Measurements from ENCODE around the gene DSCAML1.

DSCAML1 gene

DNA sequence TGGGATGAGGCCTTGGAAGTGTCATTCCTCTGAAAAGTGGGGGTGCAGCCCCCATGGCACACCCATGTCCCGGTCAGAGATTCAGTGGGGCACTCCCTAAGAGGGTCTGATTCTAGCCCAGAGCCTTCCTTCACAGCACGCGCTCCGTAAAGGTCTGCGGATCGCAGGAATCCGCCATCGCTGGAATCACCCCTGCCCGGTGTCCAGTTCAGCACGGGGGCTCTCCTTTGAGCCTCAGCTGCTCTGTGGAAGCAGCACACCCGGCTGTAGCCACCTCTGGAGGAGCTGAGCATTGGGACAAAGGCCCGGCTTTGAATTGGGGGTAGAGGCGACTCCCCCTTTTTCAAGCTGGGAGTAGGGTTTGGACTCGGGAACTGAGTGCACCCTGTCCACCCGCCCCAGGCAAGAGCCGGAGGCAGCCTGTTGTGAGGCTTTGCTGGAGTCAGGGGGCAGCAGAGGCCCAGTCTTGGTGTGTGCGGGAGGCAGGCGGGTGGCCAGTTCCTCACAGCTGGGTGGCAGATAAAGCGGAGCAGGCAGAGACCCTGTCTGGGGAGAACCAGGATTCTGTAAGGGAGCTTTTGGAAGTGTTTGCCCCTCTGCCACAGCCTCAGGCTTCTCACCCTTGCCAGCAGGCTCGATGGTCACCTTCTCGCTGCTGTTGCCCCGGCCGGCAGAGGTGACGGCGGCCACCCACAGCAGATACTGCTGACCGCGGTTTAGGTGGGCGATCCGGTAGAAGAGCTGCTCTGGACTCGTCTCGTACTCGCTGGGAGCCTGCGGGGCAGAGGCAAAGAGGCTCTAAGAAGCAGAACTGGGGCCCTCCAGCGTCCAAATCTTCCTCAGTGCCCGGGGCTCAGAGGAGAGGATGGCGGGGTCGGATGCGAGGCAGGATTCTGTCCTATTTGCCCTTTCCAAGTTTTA, 353.5 kb downstream of the DSCAML1 start:
- Mint-ChIP-seq H3K4me3 (no peak overlapping the region), H3K36me3 (no peaks in the 10 kb centered on the region), H3K9me3 (peaks cover 3% of the 10 kb centered on the region), H3K27ac (no peak overlapping the region), H3K4me1 (no peaks in the 10 kb centered on the region), H3K27me3 (peaks cover 24% of the 10 kb centered on the region)
- ATAC-seq (ENCODE audit: low read depth) (no peak), DNase-seq (ENCODE audit: low spot score in 2 of 2) (no peak)

DNA sequence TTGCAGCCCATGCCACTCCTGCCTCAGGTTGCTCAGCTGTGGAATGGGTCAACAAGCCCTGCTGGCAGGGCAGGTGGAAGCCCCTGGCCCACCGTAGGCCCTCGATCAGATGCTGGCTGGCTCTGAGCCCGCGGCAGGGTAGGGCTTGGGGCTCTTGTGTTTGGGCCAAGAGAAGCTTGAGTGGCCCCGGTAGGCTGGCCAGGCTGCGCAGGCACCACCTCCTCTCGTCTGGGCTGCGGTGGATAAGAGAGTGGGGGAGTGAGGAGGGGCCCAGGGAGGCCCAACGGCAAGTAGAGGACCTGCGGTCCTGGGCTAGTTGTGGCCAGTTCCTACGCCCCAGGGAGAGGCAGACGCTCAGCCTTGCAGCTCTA, 354.2 kb downstream of the DSCAML1 start:
- Mint-ChIP-seq H3K27ac (no peak overlapping the region), H3K36me3 (no peaks in the 10 kb centered on the region), H3K4me3 (no peak overlapping the region), H3K27me3 (peaks cover 24% of the 10 kb centered on the region), H3K4me1 (no peaks in the 10 kb centered on the region), H3K9me3 (peaks cover 3% of the 10 kb centered on the region)
- no peak for DNase-seq (ENCODE audit: low spot score in 2 of 2)
- ATAC-seq (ENCODE audit: low read depth) = no peak

DNA sequence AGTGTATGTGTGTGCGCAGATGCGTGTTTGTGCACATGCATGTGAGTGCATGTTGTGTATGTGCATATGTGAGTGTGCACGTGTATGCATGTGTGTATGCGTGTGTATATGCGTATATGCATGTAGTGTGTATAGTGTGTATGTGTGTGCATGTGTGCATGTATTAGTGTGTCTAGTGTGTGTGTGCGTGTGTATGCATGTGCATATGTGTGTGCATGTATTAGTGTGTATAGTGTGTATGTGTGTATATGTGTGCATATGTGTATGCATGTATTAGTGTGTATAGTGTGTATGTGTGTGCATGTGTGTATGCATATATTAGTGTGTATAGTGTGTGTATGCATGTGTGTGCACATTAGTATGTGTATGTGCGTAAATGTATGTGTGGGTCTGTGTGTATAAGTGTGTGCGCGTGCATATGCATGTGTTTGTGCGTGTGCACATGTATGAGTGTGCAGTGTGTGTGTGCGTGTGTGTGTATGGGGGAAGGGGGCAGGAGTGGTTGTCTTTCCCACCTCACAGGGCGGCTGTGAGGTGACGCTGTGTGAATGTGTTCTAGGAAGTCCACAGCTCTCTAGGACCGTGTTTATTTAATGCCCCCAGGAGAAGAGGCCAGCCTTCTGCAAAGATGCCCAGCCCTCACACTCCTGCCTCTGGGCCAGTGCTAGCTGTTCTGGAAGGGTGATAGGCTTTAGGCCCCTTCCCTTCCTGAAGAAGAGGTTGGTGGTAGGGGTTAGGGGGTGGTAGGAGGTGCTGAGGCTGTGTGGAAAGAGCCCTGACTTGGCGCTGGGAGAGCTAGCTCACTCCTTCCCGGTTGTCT, 354.8 kb downstream of the DSCAML1 start:
- peaks cover 3% of the 10 kb centered on the region for H3K9me3 Mint-ChIP-seq
- peaks cover 23% of the 10 kb centered on the region for H3K27me3 Mint-ChIP-seq
- H3K4me3 Mint-ChIP-seq = no peak overlapping the region
- H3K36me3 Mint-ChIP-seq = no peaks in the 10 kb centered on the region
- ATAC-seq (ENCODE audit: low read depth) = no peak
- no peaks in the 10 kb centered on the region for H3K4me1 Mint-ChIP-seq
- H3K27ac Mint-ChIP-seq = no peak overlapping the region
- no peak for DNase-seq (ENCODE audit: low spot score in 2 of 2)

DNA sequence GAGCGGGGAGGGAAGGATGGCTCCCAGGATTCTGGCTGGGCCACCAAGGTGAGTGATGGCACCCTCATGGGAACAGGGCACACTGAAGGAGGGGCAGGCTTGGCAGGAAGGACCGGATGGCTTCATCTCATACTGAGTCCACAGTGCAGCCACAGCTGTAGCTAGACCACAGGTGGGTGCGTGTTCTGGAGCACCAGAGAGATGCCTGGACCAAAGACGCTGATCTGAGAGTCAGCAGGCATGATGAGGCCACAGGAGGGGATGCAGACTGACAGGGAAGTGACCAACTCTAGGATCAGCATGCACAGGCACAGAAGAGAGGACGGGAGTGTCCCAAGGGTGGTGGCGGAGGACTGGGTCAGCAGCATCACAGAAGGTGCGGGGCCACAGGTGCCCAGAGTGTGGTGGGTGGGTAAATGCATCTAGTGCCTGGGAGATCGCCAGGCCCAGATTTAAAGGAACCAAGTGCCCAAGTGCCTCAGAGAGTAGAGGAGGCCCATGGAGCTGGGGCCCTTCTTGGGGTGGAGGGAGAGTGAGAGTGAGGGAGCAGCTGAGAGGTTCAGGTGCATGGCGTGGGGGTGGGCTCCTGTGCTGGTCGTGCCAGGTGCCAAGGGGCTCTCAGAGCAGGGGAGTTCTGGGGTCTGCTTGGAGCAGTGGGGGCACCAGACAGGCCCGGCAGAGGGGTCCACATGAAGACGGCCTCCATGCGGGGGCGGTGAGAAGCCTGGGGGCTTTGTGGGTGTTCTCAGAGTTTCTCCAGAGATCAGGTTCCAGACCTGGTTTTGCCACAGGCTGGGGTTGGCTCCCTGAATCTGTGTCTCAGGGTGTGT, 355.7 kb downstream of the DSCAML1 start:
- Mint-ChIP-seq H3K4me3 (no peak overlapping the region), H3K27me3 (peaks cover 28% of the 10 kb centered on the region)
- ATAC-seq (ENCODE audit: low read depth) = no peak

DNA sequence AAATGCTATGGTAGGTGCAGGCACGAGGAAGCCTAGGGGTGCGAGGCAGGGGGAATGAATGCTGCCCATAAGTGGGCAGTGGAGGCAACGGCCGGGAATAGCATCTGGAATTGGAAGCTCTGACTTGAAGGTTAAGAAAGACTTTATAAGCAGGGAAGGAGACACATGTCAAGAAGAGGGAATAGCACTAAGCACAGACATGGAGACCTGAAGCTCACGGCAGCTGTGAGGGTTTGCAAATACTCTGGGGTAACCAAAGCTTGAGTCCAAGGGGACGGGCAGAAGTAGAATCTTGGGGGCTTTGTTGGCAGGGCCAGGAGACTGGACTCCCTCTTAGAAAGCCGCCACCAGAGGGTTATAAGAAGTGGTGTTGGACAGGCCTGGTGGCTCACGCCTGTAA, 356.8 kb downstream of the DSCAML1 start:
- Mint-ChIP-seq H3K4me3 (no peak overlapping the region), H3K27ac (no peak overlapping the region), H3K9me3 (no peaks in the 10 kb centered on the region), H3K36me3 (no peaks in the 10 kb centered on the region), H3K4me1 (no peaks in the 10 kb centered on the region), H3K27me3 (peaks cover 30% of the 10 kb centered on the region)
- ATAC-seq (ENCODE audit: low read depth) (no peak), DNase-seq (ENCODE audit: low spot score in 2 of 2) (no peak)

More for the DNA sequence above, 355.7 kb downstream of the DSCAML1 start:
- Mint-ChIP-seq H3K9me3 (peaks cover 2% of the 10 kb centered on the region), H3K27ac (no peak overlapping the region), H3K4me1 (no peaks in the 10 kb centered on the region), H3K36me3 (no peaks in the 10 kb centered on the region)
- no peak for DNase-seq (ENCODE audit: low spot score in 2 of 2)

DNA sequence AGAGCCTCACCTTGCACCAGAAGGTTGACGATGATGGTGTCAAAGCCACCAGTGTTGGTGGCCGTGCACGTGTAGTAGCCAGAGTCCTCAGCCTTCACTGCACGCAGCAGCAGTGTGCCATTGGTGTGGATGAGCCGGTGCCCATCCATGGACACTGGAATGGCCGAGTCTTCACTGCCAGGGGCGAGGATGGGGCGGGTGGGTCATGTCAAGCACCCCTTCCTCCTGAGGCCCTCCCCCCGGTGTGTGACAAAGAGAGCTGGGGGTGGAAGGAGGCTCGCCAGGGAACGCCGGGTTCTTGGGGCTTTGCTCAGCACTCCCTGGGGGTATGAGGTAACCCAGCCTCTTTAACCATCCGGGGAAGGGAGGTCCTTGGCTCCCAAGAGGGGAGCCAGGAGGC, 357.8 kb downstream of the DSCAML1 start:
- Mint-ChIP-seq H3K27me3 (peaks cover 30% of the 10 kb centered on the region), H3K9me3 (no peaks in the 10 kb centered on the region)

DNA sequence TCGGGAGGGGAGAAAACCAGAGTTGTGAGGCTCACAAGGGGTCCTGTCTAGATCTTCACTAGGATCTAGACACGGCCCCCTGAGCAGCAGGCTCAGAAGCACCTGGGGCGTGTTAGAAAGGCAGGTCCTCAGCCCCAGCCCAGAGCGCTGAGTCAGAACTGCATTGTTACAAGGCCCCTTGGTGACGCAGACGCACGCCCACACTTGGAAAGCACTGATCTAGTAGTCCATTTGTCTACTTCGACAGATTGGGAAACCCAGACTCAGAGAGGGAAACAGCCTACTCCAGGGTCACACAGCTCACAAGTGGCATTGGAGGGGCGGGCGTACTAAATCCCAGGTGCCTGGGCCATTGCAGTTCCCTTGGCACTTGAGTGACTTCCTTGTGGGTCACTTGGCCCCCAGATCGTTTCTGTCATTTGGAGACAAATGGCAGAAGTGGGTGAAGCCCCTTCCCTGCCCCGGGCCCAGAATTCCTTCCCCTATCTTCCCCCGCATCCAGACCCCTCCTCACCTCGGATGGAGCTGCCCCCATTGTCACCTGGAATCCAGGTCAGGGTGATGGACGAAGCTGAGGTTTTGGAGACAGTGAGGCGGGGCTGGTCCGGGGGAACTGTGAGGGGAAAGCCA, 358.5 kb downstream of the DSCAML1 start:
- H3K4me3 Mint-ChIP-seq = no peak overlapping the region
- H3K27me3 Mint-ChIP-seq = peaks cover 30% of the 10 kb centered on the region
- DNase-seq (ENCODE audit: low spot score in 2 of 2) (no peak), ATAC-seq (ENCODE audit: low read depth) (no peak)
- no peaks in the 10 kb centered on the region for H3K9me3 Mint-ChIP-seq
- H3K36me3 Mint-ChIP-seq = no peaks in the 10 kb centered on the region
- H3K27ac Mint-ChIP-seq = no peak overlapping the region
- H3K4me1 Mint-ChIP-seq = no peaks in the 10 kb centered on the region

More for the DNA sequence above, 357.8 kb downstream of the DSCAML1 start:
- no peak overlapping the region for H3K4me3 Mint-ChIP-seq
- H3K27ac Mint-ChIP-seq = no peak overlapping the region
- H3K4me1 Mint-ChIP-seq = no peaks in the 10 kb centered on the region
- no peak for ATAC-seq (ENCODE audit: low read depth)
- H3K36me3 Mint-ChIP-seq = no peaks in the 10 kb centered on the region
- DNase-seq (ENCODE audit: low spot score in 2 of 2) = no peak

DNA sequence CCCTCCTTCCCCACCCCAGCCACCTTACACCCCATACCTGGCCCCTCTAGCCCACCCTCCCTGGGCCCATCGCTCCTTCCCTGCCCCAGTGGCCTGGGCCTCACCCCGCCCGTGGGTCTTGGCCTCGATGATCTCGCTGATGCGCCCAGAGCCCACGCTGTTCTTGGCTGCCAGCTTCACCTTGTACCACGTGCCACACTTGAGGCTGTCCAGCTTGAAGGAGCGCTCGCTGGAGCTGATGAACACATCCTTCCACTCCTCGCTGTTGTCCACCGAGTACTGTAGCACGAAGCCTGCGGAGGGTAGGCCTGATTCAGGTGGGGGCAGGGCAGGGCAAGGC, 359.3 kb downstream of the DSCAML1 start:
- Mint-ChIP-seq H3K9me3 (no peaks in the 10 kb centered on the region), H3K4me3 (no peak overlapping the region), H3K27me3 (peaks cover 28% of the 10 kb centered on the region), H3K4me1 (no peaks in the 10 kb centered on the region), H3K36me3 (no peaks in the 10 kb centered on the region), H3K27ac (no peak overlapping the region)
- ATAC-seq (ENCODE audit: low read depth) = no peak
- DNase-seq (ENCODE audit: low spot score in 2 of 2) = no peak

DNA sequence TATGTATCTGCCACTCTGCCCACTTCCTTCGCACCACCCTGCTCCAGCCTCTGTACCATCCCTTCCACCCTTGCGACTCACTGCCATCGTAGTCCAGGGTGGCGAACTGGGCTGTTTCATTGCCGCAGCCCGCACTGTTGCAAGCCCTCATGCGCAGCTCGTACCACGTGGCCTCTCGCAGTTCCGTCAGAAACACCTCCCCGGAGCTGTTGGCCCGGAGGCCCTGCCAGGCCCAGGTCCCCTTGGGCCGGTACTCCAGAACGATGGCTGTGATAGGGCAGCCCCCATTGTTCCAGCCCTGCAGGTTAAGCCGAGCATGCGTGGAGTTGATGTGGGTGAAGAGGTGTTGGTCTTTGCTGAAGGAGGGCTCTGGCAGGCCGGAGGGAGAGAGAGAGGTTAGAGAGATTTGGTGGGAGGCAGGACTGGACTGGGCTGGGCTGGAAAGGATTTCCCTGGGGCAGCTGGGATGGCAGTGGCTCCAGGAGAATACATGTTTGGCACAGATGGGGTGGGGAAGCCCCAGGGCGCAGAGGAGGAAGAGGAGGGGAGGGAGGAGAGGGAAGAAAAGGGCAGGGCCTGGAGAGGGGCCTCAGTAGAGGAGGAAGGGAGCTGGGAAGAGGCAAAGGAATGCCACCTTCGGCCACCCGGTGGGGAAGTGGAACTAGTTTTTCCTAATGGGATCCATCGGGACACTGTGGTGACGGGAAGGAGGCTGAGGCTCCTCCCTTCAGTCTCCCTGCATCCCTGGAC, 359.8 kb downstream of the DSCAML1 start:
- Mint-ChIP-seq H3K36me3 (no peaks in the 10 kb centered on the region), H3K9me3 (no peaks in the 10 kb centered on the region), H3K4me3 (no peak overlapping the region), H3K27me3 (peaks cover 26% of the 10 kb centered on the region), H3K27ac (no peak overlapping the region), H3K4me1 (no peaks in the 10 kb centered on the region)
- ATAC-seq (ENCODE audit: low read depth) = no peak
- DNase-seq (ENCODE audit: low spot score in 2 of 2) = no peak

DNA sequence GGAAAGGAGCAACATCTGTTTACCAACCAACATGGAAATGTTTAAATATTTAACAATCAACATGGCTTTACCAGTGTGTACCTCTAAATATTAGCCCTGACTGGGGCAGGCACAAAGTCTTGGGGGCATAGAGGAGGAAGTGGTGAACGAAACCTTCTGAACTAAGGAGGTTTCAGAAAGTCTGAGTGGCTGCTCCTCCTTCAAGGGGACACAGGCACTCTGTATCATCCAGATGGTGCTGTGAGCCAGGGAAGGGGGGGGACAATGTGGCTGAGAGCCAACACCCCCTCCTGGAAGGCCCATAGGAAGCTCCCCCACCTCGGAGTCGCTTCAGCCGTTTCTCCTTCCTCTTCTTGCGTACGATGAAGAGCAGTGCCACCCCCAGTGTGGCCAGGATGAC, 361.7 kb downstream of the DSCAML1 start:
- ATAC-seq (ENCODE audit: low read depth) = no peak
- Mint-ChIP-seq H3K4me1 (no peaks in the 10 kb centered on the region), H3K4me3 (no peak overlapping the region), H3K27me3 (peaks cover 17% of the 10 kb centered on the region), H3K36me3 (no peaks in the 10 kb centered on the region), H3K9me3 (no peaks in the 10 kb centered on the region), H3K27ac (no peak overlapping the region)
- DNase-seq (ENCODE audit: low spot score in 2 of 2) = no peak

DNA sequence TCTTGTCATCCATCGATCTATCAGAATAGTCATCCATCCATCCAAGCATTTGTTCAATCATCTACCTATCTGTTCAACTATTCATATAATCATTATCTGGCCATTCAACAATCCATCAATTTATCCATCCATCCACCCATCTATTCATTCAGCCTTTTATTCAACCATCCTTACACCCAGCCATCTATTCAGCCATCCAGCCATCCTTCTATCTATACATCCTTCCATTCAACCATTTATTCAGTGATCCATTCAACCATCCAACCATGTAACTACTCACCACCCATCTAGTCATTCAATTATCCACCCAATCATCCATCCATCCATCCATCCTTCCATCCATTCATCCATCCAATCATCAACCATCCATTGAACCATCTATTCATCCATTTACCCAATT, 362.5 kb downstream of the DSCAML1 start:
- ATAC-seq (ENCODE audit: low read depth) (no peak), DNase-seq (ENCODE audit: low spot score in 2 of 2) (no peak)
- Mint-ChIP-seq H3K4me1 (no peaks in the 10 kb centered on the region), H3K27me3 (peaks cover 10% of the 10 kb centered on the region), H3K4me3 (no peak overlapping the region), H3K9me3 (no peaks in the 10 kb centered on the region), H3K27ac (no peak overlapping the region), H3K36me3 (no peaks in the 10 kb centered on the region)

DNA sequence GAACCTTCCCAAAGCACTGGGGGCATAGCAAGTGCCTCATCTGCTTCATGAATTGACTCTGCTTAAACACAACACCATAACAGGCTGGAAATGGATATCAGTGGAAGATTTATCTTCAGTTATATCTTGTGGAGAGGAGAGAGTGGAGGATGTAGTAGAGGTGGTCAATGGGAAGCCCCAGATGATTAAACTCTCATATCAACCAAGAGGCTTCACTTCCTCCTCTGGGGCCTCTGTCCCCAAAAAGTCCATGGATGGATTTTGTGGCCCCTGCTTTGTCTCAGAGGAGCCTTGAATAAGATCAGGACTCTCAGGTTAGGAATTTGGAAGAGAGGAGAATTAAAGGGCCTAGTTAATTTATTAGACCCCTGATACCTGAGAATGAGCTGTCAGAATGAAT, 363.3 kb downstream of the DSCAML1 start:
- Mint-ChIP-seq H3K27me3 (peaks cover 8% of the 10 kb centered on the region), H3K9me3 (no peaks in the 10 kb centered on the region), H3K4me1 (no peaks in the 10 kb centered on the region), H3K4me3 (no peak overlapping the region), H3K36me3 (no peaks in the 10 kb centered on the region), H3K27ac (no peak overlapping the region)
- ATAC-seq (ENCODE audit: low read depth) (no peak), DNase-seq (ENCODE audit: low spot score in 2 of 2) (no peak)

DNA sequence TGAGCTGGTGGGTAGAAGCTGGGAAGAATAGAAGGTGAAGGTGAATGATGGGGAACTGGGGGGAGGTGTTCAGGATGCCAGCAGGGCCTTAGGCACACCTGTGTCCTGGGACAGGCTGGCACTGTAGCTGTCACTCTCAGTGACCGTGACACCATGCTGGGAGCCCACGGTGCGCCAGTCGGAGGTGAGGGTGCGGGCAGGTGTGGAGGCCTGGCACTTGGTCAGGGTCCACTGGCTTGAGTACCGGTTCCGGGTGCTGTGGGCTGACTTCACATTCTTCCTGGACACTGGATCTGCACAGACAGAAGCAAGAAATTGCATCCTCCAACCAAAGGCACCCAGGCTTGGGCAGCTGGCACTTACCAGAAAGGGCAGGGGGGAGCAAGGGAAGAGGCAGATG, 365.6 kb downstream of the DSCAML1 start:
- Mint-ChIP-seq H3K27ac (no peak overlapping the region), H3K4me1 (no peaks in the 10 kb centered on the region), H3K27me3 (peaks cover 4% of the 10 kb centered on the region), H3K4me3 (no peak overlapping the region), H3K36me3 (no peaks in the 10 kb centered on the region), H3K9me3 (no peaks in the 10 kb centered on the region)
- DNase-seq (ENCODE audit: low spot score in 2 of 2) (no peak), ATAC-seq (ENCODE audit: low read depth) (no peak)

Data from memory B cell (primary cell).